SK-N-MC (cell line): Measurements from ENCODE around the gene MPDZ.

ENCODE experiments used
- EZH2 ChIP-seq: fragments of 200-600 bp; sonication (generic); IDR thresholded peaks from one replicate; pipeline ENCODE4 v1.6.1; 2017; ENCODE audit warnings: antibody characterized with exemption
- FOXP2 ChIP-seq: optimal IDR thresholded peaks from 2 replicates; pipeline ENCODE3; 2011; ENCODE audit warnings: mild to moderate bottlenecking, moderate library complexity; ENCODE audit not compliant: insufficient read depth; ENCODE audit errors: extremely low read length, control extremely low read depth
- POLR2AphosphoS5 ChIP-seq: IDR thresholded peaks from 2 replicates; pipeline ENCODE4 v1.6.1; 2012; ENCODE audit warnings: mild to moderate bottlenecking, low read depth, low read length, borderline replicate concordance

GRCh38 chr9:13063880-13064459 lies 215.5 kb downstream of the MPDZ start:
- no peak for TF ChIP-seq POLR2AphosphoS5
- TF ChIP-seq EZH2 = no peak
- no peak for TF ChIP-seq FOXP2
